Measurements from ENCODE around the gene C2CD2.
A peak's percentile ranks its signal among the peaks of the same experiment; 100 is the strongest.

Gene C2CD2

DNA sequence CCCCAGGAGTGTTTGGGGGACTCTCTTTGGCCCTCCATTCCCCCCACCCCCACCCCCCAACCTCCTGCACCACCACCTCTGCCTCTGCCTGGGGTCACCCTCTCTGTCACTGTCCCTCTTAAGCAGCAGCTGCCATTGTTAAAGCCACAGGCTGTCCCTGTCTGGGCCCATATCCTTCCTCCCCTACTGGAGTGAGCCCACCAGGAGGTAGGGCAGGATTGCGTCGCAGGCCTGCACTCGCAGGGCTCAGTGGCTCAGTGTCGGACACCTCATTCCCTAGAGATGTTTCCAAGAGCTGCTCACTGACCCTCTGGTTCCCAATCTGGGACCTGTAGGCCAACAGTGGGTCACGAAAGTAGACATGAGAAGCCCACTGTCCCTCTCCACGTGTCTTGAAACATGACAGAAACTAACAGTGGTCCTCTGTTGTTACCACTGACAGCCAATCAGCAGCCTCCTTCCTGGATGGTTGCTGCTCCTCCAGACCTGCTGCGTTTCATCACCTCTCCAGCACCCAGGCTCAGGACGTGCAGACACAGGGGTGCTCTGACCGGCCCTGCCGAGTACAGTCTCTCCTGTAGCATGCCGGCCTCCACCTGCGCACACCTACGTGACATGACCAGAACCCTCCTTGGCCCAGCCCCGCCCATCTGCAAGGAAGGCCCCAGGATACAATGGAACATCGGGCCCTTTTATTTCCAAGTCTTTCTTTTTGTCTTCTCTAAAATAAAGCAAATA is 82.4 kb downstream of the C2CD2 start:
- H3F3A ChIP-seq (ENCODE audit: control insufficient read depth, insufficient read depth) = peaks cover 66% of the 10 kb centered on the region

DNA sequence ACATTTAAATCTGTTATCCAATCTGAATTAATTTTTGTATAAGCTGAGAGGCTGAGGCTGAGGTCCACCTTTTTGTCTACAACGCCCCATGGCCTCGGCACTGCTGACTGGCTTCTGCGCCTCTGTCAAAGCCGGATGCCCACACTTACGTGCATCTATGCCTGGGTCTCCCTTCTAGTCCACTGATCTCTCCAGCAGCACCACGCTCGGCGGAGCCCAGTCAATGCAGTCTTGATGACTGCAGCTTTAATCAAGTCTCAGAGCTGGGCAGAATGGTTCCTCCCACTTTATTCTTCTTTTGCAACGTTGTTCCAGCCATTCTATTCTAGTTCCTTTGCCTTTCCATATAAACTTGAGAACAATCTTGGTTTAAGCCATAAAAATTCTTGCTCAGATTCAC is 84.0 kb downstream of the C2CD2 start:
- TF ChIP-seq, protein P1, sequence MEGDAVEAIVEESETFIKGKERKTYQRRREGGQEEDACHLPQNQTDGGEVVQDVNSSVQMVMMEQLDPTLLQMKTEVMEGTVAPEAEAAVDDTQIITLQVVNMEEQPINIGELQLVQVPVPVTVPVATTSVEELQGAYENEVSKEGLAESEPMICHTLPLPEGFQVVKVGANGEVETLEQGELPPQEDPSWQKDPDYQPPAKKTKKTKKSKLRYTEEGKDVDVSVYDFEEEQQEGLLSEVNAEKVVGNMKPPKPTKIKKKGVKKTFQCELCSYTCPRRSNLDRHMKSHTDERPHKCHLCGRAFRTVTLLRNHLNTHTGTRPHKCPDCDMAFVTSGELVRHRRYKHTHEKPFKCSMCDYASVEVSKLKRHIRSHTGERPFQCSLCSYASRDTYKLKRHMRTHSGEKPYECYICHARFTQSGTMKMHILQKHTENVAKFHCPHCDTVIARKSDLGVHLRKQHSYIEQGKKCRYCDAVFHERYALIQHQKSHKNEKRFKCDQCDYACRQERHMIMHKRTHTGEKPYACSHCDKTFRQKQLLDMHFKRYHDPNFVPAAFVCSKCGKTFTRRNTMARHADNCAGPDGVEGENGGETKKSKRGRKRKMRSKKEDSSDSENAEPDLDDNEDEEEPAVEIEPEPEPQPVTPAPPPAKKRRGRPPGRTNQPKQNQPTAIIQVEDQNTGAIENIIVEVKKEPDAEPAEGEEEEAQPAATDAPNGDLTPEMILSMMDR (IDR thresholded peaks at IDR 0.05; ENCODE audit: low read depth, low read length, poor library complexity, severe bottlenecking) = no peak
- no peak for TF ChIP-seq EZH2phosphoT487 (IDR thresholded peaks at IDR 0.05; ENCODE audit: borderline replicate concordance, low read length)
- Histone ChIP-seq H3K4me2 (ENCODE audit: low read length) (peak overlapping the region; percentile 82), H4K20me1 (ENCODE audit: control insufficient read depth, insufficient read depth, low read depth, low read length) (no peaks in the 10 kb centered on the region), H3K36me3 (ENCODE audit: control insufficient read depth, low read length) (peaks cover 28% of the 10 kb centered on the region), H3F3A (ENCODE audit: control insufficient read depth, insufficient read depth) (peaks cover 62% of the 10 kb centered on the region), H3K27ac (ENCODE audit: low read depth, low read length) (peak overlapping the region; percentile 92), H3K27me3 (ENCODE audit: control insufficient read depth, low read length) (no peaks in the 10 kb centered on the region), H3K79me2 (ENCODE audit: control insufficient read depth, low read length) (peaks cover 75% of the 10 kb centered on the region), H3K9me2 (replicated peaks; ENCODE audit: control insufficient read depth, low read length) (no peaks in the 10 kb centered on the region), H3K4me3 (ENCODE audit: low read length) (peak overlapping the region; percentile 73), H3K4me1 (ENCODE audit: control insufficient read depth, low read length) (peaks cover 98% of the 10 kb centered on the region), H3K9me3 (ENCODE audit: control insufficient read depth, insufficient read depth, low read length) (no peaks in the 10 kb centered on the region)

More for the DNA sequence above, 82.4 kb downstream of the C2CD2 start:
- Histone ChIP-seq H3K27ac (ENCODE audit: low read depth, low read length) (peak overlapping the region; percentile 92), H3K9me2 (replicated peaks; ENCODE audit: control insufficient read depth, low read length) (no peaks in the 10 kb centered on the region), H3K27me3 (ENCODE audit: control insufficient read depth, low read length) (no peaks in the 10 kb centered on the region), H3K79me2 (ENCODE audit: control insufficient read depth, low read length) (peaks cover 75% of the 10 kb centered on the region), H3K4me3 (ENCODE audit: low read length) (peak overlapping the region; percentile 73), H3K9me3 (ENCODE audit: control insufficient read depth, insufficient read depth, low read length) (no peaks in the 10 kb centered on the region), H4K20me1 (ENCODE audit: control insufficient read depth, insufficient read depth, low read depth, low read length) (no peaks in the 10 kb centered on the region), H3K4me2 (ENCODE audit: low read length) (peak overlapping the region; percentile 82), H3K36me3 (ENCODE audit: control insufficient read depth, low read length) (peaks cover 28% of the 10 kb centered on the region), H3K4me1 (ENCODE audit: control insufficient read depth, low read length) (peaks cover 98% of the 10 kb centered on the region)
- TF ChIP-seq EZH2phosphoT487 (IDR thresholded peaks at IDR 0.05; ENCODE audit: borderline replicate concordance, low read length) = no peak
- TF ChIP-seq, protein P1 (IDR thresholded peaks at IDR 0.05; ENCODE audit: low read depth, low read length, poor library complexity, severe bottlenecking) = no peak

DNA sequence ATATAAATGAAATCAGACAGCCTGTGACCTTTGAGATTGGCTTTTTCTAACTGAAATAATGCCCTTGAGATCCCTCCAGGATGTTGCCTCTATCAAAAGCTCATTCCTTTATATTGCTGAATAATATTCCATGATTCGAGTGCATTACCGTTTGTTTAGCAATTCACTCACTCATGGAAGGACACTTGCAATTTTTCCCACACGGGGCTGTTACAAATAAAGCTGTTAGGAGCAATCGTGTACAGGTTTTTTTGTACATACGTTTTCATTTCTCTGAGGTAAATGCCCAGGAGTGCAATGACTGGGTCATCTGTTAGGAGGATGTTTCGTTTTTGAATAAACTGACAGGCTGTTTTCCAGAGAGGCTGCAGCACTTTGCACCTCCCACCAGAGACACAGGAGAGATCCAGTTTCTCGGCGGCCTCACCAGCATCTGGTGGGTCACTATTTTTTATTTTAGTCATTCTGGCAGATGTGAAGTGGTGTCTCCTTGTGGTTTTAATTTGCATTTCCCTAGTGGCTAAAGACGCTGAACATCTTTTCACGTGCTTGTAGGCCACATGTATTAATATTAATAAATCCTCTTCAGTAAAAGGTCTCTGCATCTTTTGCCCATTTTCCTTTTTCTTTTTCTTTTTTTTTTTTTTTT is 85.6 kb downstream of the C2CD2 start:
- peaks cover 19% of the 10 kb centered on the region for H3K36me3 ChIP-seq (ENCODE audit: control insufficient read depth, low read length)
- TF ChIP-seq, protein P1 (IDR thresholded peaks at IDR 0.05; ENCODE audit: low read depth, low read length, poor library complexity, severe bottlenecking) = no peak
- no peak for TF ChIP-seq EZH2phosphoT487 (IDR thresholded peaks at IDR 0.05; ENCODE audit: borderline replicate concordance, low read length)
- no peaks in the 10 kb centered on the region for H3K9me2 ChIP-seq (replicated peaks; ENCODE audit: control insufficient read depth, low read length)
- H4K20me1 ChIP-seq (ENCODE audit: control insufficient read depth, insufficient read depth, low read depth, low read length) = no peaks in the 10 kb centered on the region
- peak overlapping the region; percentile 73 for H3K4me3 ChIP-seq (ENCODE audit: low read length)
- peaks cover 98% of the 10 kb centered on the region for H3K4me1 ChIP-seq (ENCODE audit: control insufficient read depth, low read length)
- H3K27ac ChIP-seq (ENCODE audit: low read depth, low read length) = peak overlapping the region; percentile 92
- H3K4me2 ChIP-seq (ENCODE audit: low read length) = peak overlapping the region; percentile 82
- no peaks in the 10 kb centered on the region for H3K27me3 ChIP-seq (ENCODE audit: control insufficient read depth, low read length)
- H3F3A ChIP-seq (ENCODE audit: control insufficient read depth, insufficient read depth) = peaks cover 64% of the 10 kb centered on the region
- H3K79me2 ChIP-seq (ENCODE audit: control insufficient read depth, low read length) = peaks cover 63% of the 10 kb centered on the region
- H3K9me3 ChIP-seq (ENCODE audit: control insufficient read depth, insufficient read depth, low read length) = no peaks in the 10 kb centered on the region
